Endometrial microvascular endothelial cells (primary cell): ENCODE data around the gene ARAP3. TPM values are rescaled to one million over a fixed set of nuclear protein-coding genes. Genes with fewer than 3 reads are reported as not detected.

ENCODE experiments used
- in situ Hi-C: cut with HindIII; loops from 2 replicates; pipeline ENCODE4 v1.10.0; 2017; ENCODE audit warnings: low sequenced_read_pairs, low pct_unique_long_range_greater_than_20kb; ENCODE audit errors: inconsistent ontology term
- total RNA-seq: library from RNA; depleted of rRNA; stranded (reverse); fragments of >200 nt; gene quantifications from one replicate; pipeline ENCODE4 v1.2.3, GENCODE V29; 2015; ENCODE audit errors: inconsistent ontology term

ARAP3 gene
- total RNA-seq, 1 donor from 2014 or later = 58.1 TPM

GRCh38 chr5:141651728-141652105 is 30.3 kb downstream of the ARAP3 start:
- in situ Hi-C loops = no loop called here

- in situ Hi-C loops = no loop called here
Measured at GRCh38 chr5:141650851-141651727, 30.9 kb downstream of the ARAP3 start, which contains the start of gene FCHSD1. Gene FCHSD1, minus strand, starts transcription at chr5:141651418. Its CDS starts 50 bp downstream, at chr5:141651368.

DNA sequence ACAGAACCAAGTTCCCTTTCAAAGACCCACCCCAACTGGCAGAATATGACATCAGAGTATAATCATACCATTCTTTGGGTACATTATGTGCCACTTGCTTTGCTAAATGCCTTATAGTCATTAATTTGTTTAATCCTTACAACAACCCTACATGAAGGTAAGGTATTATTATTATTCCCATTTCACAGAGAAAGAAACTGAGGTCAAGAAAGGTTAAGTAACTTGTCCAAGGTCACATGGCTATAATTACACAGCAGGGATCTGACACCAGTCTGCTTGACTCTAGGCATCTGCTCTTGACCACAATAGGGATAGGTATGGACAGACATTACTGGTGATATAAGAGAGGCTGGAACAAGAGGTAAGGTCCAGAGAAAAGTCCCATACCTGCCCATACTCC is 32.1 kb downstream of the ARAP3 start:
- in situ Hi-C loops = no loop called here

GRCh38 chr5:141649056-141649688 is 32.9 kb downstream of the ARAP3 start:
- in situ Hi-C loops = no loop called here

GRCh38 chr5:141647851-141648250 is 34.2 kb downstream of the ARAP3 start:
- in situ Hi-C loops = no loop called here

- in situ Hi-C loops = no loop called here
Measured at GRCh38 chr5:141647242-141647641, 34.8 kb downstream of the ARAP3 start.

DNA sequence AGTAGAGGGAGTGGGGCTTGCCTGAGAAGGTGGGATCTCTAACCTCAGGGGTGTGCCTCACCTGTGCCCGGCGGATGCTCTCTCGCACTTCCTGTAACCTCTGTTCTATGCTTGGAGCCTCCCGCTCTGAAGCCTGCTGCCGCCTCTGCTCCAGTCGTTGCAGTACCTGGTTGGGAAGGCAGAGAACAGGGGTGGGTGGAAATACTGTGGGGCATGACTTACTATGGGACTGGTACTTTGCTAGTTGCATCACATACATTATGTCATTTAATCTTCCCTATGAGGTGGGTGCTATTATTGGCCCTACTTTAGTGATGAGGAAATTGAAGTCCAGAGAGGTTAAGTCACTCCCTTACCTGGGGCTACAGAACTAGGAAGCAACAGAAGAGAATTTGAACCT is 36.0 kb downstream of the ARAP3 start:
- in situ Hi-C loops = no loop called here

GRCh38 chr5:141641634-141642267 is 40.3 kb downstream of the ARAP3 start:
- in situ Hi-C loops = no loop called here

GRCh38 chr5:141640698-141641097 is 41.3 kb downstream of the ARAP3 start:
- in situ Hi-C loops = no loop called here

DNA sequence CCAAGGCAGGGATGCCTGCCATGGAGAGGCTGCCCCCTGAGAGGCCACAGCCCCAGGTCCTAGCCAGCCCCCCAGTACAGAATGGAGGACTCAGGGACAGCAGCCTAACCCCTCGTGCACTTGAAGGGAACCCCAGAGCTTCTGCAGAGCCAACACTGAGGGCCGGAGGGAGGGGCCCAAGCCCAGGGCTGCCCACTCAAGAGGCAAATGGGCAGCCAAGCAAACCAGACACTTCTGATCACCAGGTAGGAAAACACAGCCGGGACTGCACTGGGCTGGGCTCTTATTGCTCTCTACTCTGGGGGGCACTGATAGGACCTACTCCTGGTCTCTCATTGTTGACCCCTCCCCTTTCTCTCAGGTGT is 42.0 kb downstream of the ARAP3 start:
- in situ Hi-C loops = no loop called here

GRCh38 chr5:141639357-141640050 is 42.5 kb downstream of the ARAP3 start:
- in situ Hi-C loops = no loop called here

DNA sequence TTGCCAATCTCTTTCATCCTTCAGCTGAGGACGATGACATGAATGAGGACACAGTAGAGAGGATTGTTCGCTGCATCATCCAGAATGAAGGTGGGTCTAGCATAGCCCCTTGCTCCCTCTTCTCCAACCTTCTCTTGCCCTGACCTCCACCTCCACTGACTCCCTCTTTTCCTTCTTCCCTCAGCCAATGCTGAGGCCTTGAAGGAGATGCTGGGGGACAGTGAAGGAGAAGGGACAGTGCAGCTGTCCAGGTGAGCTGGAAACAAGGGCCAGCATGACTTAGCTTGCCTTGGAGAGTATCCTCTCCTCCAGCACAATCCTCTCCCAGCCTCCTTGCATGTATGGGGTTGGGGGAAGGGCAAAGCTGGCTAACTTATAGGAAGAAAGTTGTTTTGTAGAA is 43.3 kb downstream of the ARAP3 start:
- in situ Hi-C loops = no loop called here

GRCh38 chr5:141637767-141638419 is 44.1 kb downstream of the ARAP3 start:
- in situ Hi-C loops = no loop called here

DNA sequence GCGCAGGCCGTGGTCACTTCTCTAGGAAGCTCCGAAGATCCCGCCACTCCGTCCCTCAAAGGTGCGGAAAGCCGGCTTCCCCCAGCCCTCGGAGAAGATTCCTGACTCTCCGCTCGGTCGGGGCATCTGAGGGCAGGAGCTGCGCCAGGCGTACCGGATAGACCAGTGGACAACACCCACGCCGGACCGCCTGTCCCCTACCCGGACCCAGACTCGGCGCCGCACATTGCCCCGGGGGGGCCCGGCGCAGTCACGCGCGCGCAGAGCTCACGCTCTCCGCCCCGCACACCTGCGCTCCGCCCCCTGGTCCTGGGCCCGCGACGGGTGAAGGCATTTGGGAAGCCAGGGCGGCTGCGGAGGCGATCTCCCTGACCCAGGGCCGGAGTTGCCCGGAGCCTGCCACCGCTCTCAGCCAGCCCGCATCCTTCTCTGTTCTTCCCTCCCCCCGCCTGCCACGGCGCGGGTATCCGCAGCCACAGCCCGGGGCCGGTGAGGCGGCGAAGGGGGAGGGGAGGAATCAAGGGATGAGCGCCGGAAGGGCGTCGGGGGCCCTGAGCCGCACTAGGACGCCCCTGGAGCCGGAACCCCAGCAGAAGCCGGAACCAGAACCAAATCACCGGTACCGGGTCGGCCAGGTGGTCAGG is 44.8 kb downstream of the ARAP3 start:
- in situ Hi-C loops = no loop called here

DNA sequence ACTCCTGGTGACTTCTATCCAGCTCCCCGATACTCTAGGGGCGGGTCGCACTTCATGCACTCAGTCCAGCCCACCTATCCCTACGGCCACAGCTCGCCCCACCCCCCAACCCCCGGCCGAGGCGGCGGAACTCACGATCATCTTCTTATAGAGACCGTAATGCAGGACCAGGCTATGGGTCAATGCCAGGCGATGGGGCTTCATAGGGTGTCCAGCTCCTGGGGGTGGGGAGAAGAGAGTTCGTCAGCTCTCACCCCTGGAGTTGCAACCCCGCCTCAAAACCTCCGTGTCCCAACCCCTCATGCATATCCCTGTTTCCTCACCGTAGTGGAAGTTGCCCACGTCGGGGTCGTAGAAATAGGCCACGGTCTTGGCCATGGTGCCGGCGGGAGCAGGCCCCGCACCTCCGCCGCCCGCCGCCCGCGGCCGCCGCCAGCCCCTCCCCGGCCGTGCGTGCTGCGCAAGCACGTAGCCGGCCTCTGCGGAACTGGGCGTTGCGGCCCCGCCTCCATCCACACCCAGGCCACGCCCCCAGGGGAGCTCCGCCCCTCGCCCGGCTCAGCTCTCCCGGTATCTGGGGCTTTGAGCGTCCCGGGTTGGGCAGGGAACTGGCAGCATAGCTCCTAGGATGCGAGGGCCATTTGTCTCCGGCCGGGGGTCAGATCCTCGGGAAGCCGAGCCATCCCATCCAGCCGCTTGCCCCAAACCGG is 45.5 kb downstream of the ARAP3 start, which contains the start of the genes HDAC3 and RELL2:
Gene HDAC3, minus strand, starts transcription at position 437 of the 710 bp plus-strand sequence. Its CDS starts 59 bp downstream, at position 378.
Gene RELL2, plus strand, starts transcription at position 585 of the 710 bp plus-strand sequence. CDS start 1,229 bp downstream, outside the sequence.
- in situ Hi-C loops = no loop called here

DNA sequence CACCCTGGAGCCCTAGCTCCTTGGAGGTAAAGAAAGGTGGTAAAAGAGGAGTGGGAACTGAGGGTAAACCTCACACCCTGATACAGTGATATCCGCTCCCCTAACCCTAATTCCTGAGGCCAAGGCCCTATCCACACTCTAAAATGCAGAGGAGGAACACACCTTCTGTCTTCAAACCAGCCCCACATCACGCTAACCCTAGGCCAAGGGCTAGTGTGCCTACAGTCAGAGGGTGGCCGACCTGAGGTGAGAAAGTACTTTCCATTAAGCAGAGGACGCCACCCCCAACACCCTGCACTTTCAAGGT is 46.0 kb downstream of the ARAP3 start:
- in situ Hi-C loops = no loop called here

DNA sequence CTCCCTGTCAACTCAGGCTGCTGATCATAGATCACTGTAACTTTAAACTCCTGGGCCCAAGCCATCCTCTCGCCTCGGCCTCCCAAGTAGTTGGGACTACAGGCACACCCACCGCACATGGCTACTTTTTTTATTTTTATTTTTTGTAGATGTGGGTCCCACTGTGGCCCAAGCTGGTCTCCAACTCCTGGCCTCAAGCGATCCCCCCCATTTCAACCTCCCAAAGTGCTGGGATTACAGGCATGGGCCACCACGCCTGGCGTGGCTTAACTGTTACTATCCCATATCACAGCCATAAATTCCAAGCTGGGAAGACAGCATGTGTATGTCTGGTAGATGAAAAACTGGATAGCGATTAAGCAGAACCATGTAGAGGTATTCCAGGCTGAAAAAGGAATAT is 46.4 kb downstream of the ARAP3 start:
- in situ Hi-C loops = no loop called here

- in situ Hi-C loops = no loop called here
Measured at GRCh38 chr5:141634720-141635119, 47.3 kb downstream of the ARAP3 start.
